Osteoblast (primary cell): Measurements from ENCODE around the gene LDHA. TPM values are rescaled to one million over a fixed set of nuclear protein-coding genes. Genes with fewer than 3 reads are reported as not detected.

Source experiments
- DNase-seq: peaks from one replicate; pipeline ENCODE4 v3.0.0; 2011; ENCODE audit warnings: low spot score, mixed read lengths; ENCODE audit not compliant: insufficient read length; ENCODE audit errors: missing footprints
- H2AFZ ChIP-seq: 2 replicates; pipeline ENCODE4 v1.6.0; 2011; ENCODE audit warnings: mild to moderate bottlenecking, low read length
- H3K27ac ChIP-seq: 2 replicates; pipeline ENCODE4 v1.5.1; 2011; ENCODE audit warnings: mild to moderate bottlenecking, low read depth, low read length, moderate library complexity
- H3K27me3 ChIP-seq: 2 replicates; pipeline ENCODE4 v1.6.0; 2012; ENCODE audit warnings: mild to moderate bottlenecking, control low read depth, inconsistent platforms, low read length, moderate library complexity; ENCODE audit not compliant: insufficient read depth
- H3K36me3 ChIP-seq: 2 replicates; pipeline ENCODE4 v1.5.1; 2011; ENCODE audit warnings: mild to moderate bottlenecking, low read length, control low read depth, moderate library complexity; ENCODE audit not compliant: insufficient read depth
- H3K4me1 ChIP-seq: 2 replicates; pipeline ENCODE4 v1.5.1; 2011; ENCODE audit warnings: mild to moderate bottlenecking, low read length, control low read depth, moderate library complexity; ENCODE audit not compliant: insufficient read depth
- H3K4me2 ChIP-seq: 2 replicates; pipeline ENCODE4 v1.6.0; 2011; ENCODE audit warnings: mild to moderate bottlenecking, low read length; ENCODE audit not compliant: insufficient read depth
- H3K4me3 ChIP-seq: fragments of 200-600 bp; sonication (generic); 3 replicates; pipeline ENCODE4 v1.5.1; 2012; ENCODE audit warnings: mild to moderate bottlenecking, low read length, inconsistent platforms; ENCODE audit not compliant: insufficient read depth
- H3K79me2 ChIP-seq: 2 replicates; pipeline ENCODE4 v1.6.0; 2012; ENCODE audit warnings: mild to moderate bottlenecking, low read length, control low read depth, inconsistent platforms; ENCODE audit not compliant: insufficient read depth
- H3K9me3 ChIP-seq: 2 replicates; pipeline ENCODE4 v1.5.1; 2011; ENCODE audit warnings: low read depth, low read length, control low read depth
- H4K20me1 ChIP-seq: 2 replicates; pipeline ENCODE4 v1.6.0; 2012; ENCODE audit warnings: mild to moderate bottlenecking, low read length, control low read depth; ENCODE audit not compliant: insufficient read depth
- total RNA-seq: library from RNA; depleted of rRNA; stranded (reverse); fragments of >200 nt; gene quantifications from 2 replicates; pipeline ENCODE4 v1.2.3, GENCODE V29; 2012
- TF ChIP-seq, protein P1 (sequence below): IDR thresholded peaks from 2 replicates; pipeline ENCODE4 v1.5.1; 2011; ENCODE audit warnings: mild to moderate bottlenecking, low read depth, low read length, moderate library complexity; ENCODE audit errors: extremely low read depth

Gene LDHA
- total RNA-seq, 1 donor = 798 TPM

DNA sequence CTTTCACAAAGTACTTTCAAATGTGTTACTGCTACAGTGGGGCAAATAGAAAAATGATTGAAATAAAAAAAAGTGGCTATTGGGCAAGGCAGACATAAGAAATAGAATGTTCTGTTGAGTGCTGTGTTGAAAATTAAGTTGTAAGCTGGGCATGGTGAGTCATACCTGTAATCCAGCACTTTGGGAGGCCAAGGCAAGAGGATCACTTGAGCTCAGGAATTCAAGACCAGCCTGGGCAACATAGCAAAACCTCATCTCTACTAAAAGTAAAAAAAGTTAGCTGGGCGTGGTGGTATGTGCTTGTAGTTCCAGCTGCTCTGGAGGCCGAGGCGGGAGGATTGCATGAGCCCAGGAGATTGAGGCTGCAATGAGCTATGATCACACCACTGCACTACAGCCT lies 26.9 kb upstream of the LDHA start:
- Histone ChIP-seq H3K4me1 (peaks cover 10% of the 10 kb centered on the region), H3K4me3 (no peak overlapping the region), H3K36me3 (peaks cover 39% of the 10 kb centered on the region), H3K4me2 (no peak overlapping the region), H2AFZ (no peak overlapping the region), H3K79me2 (no peaks in the 10 kb centered on the region), H3K27ac (no peak overlapping the region), H4K20me1 (no peaks in the 10 kb centered on the region), H3K9me3 (no peaks in the 10 kb centered on the region), H3K27me3 (no peaks in the 10 kb centered on the region)
- TF ChIP-seq, protein P1, sequence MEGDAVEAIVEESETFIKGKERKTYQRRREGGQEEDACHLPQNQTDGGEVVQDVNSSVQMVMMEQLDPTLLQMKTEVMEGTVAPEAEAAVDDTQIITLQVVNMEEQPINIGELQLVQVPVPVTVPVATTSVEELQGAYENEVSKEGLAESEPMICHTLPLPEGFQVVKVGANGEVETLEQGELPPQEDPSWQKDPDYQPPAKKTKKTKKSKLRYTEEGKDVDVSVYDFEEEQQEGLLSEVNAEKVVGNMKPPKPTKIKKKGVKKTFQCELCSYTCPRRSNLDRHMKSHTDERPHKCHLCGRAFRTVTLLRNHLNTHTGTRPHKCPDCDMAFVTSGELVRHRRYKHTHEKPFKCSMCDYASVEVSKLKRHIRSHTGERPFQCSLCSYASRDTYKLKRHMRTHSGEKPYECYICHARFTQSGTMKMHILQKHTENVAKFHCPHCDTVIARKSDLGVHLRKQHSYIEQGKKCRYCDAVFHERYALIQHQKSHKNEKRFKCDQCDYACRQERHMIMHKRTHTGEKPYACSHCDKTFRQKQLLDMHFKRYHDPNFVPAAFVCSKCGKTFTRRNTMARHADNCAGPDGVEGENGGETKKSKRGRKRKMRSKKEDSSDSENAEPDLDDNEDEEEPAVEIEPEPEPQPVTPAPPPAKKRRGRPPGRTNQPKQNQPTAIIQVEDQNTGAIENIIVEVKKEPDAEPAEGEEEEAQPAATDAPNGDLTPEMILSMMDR = no peak
- no peak for DNase-seq

DNA sequence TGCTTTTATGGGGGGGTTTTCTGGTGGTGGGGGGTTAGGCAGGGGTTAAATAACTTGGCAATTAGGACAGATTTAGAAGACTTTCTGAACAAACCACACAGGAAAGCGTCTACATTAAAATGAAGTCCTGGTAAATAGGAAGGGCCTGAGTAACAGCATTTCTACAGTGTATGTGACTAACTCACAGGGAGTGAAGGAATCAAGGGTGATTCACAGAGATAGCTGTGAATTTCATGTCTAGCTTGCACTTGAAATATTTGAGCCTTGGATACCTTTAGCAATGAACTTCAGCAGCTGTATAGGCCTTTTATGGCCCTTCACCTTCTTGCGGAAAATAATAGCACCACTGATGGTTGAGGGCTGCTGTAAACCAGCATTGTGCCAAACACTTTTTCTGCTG lies 26.1 kb upstream of the LDHA start:
- TF ChIP-seq, protein P1 = no peak
- Histone ChIP-seq H3K4me2 (no peak overlapping the region), H3K4me1 (peaks cover 10% of the 10 kb centered on the region), H4K20me1 (no peaks in the 10 kb centered on the region), H2AFZ (no peak overlapping the region), H3K9me3 (no peaks in the 10 kb centered on the region), H3K36me3 (peaks cover 35% of the 10 kb centered on the region), H3K4me3 (no peak overlapping the region), H3K27ac (peak overlapping the region; percentile 66), H3K79me2 (no peaks in the 10 kb centered on the region), H3K27me3 (no peaks in the 10 kb centered on the region)
- no peak for DNase-seq

DNA sequence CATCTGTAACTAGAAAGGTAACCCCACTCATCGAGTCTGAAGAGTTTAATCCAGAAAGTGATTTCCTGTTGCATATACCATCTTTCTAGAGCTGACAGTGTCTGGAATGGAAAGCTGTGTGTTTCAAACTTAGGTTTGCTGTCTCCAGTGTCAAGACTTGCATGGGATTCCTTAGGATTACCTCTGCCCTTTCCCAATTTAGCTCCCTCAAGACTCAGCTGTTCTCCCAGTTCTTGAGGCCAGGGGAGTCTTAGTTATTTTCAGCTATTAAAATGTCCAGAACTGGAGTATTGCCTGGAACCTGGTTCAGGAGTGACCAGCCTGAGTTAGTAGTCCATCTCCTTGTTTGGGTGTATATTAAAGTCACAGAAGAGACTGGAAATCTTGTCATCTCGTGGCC lies 25.0 kb upstream of the LDHA start:
- Histone ChIP-seq H2AFZ (no peak overlapping the region), H3K27me3 (no peaks in the 10 kb centered on the region), H3K27ac (no peak overlapping the region), H3K4me3 (no peak overlapping the region), H4K20me1 (no peaks in the 10 kb centered on the region), H3K9me3 (no peaks in the 10 kb centered on the region), H3K79me2 (no peaks in the 10 kb centered on the region), H3K4me2 (no peak overlapping the region), H3K4me1 (peaks cover 10% of the 10 kb centered on the region), H3K36me3 (peaks cover 24% of the 10 kb centered on the region)
- no peak for DNase-seq
- TF ChIP-seq, protein P1 = no peak

DNA sequence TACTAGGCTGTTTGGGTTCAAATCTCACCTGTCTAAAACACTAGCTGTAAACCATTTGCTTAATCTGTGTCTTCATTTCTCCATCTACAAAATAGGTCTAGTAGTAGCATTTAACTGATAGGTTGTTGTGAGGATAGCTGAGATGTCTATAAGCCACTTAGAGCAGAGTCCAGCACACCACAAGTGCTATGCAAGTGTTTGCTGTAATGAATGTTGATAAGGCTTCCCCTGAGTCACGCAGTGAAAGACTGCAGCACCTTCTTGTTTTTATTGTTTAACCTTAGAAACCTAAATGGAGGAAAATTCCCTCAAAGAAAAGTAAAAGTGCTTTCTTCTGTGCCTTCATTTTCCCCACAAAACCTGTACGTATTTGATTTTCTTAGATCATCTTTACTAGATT lies 23.1 kb upstream of the LDHA start:
- Histone ChIP-seq H3K27me3 (no peaks in the 10 kb centered on the region), H3K4me2 (no peak overlapping the region), H3K36me3 (peaks cover 11% of the 10 kb centered on the region), H3K27ac (no peak overlapping the region), H3K4me1 (peaks cover 10% of the 10 kb centered on the region), H3K4me3 (no peak overlapping the region), H3K9me3 (no peaks in the 10 kb centered on the region), H2AFZ (no peak overlapping the region), H4K20me1 (no peaks in the 10 kb centered on the region), H3K79me2 (no peaks in the 10 kb centered on the region)
- DNase-seq = no peak
- TF ChIP-seq, protein P1 = no peak
